Measurements from ENCODE around the gene AGBL1.

Gene AGBL1

GRCh38 chr15:86165265-86166211, 85.9 kb downstream of the AGBL1 start:
- DNase-seq, result no peak

GRCh38 chr15:86167841-86168240, 88.2 kb downstream of the AGBL1 start:
- DNase-seq, result no peak

GRCh38 chr15:86178845-86179244, 99.2 kb downstream of the AGBL1 start:
- DNase-seq, result no peak

DNA sequence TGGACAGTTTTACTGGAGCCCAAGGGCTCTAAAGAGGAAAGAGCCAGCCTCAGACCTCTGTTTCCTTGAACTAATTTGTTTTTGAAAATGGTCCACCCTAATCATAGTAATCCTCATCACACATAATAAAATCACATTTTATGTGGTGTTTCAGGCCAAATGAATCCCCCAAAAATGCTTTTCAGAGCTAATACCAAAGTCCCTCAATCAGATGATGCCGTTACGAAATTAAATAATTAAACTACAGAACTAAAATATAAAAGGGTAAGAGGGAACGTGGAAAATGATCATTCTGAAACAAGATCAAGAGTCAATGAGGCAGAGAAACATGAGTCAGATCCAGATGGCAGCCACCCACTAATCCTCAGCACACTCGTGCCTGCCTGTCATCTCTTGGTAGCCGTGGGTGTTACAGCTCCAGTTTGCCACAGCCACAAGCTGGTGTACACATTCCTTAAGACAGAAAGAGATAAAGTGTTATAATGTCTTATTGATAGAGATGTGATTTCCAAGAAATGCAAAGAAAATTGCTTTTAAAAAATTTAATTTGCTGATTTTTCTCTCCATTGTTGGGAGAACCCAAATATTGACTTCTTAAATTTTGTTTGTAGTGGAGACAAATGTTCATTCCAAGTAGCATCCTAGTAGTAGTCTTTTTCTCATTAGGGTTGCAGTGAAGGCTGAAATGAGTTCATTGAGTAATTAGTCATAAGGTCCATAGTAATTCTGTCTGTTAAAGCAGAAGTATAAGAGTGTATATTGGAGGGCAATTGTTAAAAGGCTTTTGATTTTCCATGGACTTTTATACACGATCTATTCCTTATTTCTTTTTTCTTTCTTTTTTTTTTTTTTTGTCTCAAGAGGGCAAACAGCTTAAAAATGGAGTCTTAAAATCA, 104.2 kb downstream of the AGBL1 start:
- DNase-seq, result peak; percentile 65

GRCh38 chr15:86193716-86194380, 114.2 kb downstream of the AGBL1 start:
- no peak for DNase-seq

GRCh38 chr15:86197770-86198169, 118.1 kb downstream of the AGBL1 start:
- no peak for DNase-seq

DNA sequence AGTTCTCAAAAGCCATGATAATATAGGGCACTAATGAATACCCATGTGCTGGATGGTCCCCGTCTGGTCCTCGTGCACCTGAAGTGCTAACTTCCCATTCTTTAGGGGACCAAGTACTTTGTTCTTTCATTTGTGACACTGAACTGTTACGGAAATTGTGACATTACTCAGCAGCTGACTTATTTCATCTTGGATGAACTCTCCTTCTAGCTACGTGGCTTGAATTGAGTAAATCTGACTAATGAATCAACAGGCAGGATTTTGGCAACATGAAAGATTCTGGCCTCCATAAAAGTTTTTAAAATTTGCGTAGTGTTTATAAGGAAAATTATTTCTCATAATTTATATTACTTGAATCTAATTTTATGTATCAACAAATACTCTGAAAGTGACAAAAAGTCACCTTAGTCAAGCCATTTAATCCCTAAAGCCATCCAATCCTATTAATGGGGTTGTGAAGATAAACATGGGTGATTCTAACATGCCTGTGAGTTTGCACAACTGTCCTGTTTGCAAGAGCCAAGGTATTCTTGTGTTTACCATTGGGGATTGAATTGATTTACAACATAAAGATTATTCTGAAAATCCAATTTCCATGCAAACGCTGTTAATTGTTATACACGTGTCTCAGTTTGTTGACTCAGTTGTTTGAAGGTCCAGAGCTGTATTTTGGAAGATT, 119.9 kb downstream of the AGBL1 start:
- DNase-seq, result no peak

DNA sequence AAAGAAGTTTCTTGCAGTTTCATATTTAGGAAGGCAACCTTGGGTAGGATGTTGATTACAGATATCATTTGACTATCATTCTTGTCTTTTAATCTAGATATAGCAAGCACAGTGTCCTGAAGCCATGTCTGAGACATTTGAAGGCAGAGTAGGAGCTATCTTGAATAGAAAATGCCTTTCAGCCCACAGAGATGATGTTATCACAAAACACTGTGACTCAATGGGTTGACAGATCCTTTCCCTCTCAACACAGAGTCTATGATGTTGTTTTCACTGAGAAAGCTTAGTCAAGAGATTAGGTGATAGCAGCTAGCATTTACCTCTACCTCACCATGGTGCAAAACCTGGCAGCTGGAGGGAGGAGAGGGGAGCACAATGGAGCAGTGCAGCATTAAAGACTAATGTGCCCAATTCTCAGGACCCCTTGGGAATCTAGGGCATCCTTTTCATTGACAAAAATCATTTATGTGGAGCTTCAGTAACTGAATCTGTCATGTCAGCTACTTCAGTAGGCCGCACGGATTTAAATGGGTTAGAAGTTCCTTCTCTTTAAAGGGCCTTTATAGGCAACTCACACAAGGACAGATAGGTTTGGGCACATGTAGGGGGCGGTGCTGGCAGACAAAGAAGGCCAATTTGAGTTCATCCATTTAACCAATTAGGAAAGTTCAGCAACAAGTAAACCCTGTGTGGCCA, 121.8 kb downstream of the AGBL1 start:
- no peak for DNase-seq

DNA sequence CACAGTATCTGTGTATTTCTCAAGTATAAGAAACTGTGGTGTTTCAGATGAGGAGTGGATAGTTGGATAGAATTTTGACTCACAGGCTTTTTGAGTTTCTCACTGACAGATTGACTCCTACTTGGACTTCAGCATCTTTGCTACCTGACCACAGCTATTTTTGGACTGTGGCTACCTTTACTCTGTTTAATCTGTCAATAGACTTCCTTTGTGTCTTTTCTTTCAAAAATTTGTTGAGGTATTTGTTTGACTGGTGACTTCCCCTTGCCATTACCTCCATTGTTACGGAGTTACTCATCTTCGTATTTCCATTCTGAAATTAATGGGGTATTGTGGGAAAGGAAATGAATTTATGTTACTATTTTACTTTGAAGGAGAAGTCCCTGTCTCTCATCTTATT, 123.8 kb downstream of the AGBL1 start:
- no peak for DNase-seq

GRCh38 chr15:86205096-86205495, 125.4 kb downstream of the AGBL1 start:
- no peak for DNase-seq

DNA sequence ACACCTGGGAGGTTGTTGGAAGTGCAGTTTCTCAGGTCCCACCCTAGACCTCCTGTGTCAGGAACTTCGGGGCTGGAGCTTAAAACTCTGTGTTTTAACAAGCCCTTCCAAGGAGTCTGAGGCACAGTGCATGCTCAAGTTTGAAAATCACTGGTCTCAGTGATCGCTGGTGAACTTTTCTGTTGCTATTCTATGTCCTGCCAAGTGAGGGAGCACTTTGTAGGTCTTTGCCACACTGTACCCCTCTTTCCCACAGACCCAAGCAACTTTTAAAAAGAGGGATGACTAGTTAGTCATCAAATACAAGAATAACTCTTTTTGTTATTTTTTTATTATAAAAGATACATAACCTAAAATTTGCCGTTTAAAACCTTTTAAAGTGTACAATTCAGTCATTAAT, 133.7 kb downstream of the AGBL1 start:
- no peak for DNase-seq

- DNase-seq, result no peak
Measured at GRCh38 chr15:86213888-86214287, 134.2 kb downstream of the AGBL1 start.

DNA sequence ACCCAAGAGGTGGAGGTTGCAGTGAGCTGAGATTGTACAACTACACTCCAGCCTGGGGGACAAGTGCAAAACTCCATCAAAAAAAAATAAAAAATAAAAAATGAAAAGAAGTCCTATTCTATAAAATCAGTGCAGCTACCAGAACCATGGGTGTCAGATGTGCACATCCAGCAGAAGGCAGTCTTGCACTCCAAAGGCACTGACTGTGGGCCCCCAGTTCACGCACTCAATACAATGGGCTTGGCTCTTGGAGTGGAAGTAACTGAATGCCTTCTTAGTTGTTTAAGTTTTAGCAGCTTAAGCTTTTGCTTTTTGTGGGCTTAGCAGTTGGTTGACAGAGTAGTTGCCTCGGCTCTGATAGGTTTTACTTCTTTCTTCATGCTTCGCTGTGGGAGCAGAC, 141.4 kb downstream of the AGBL1 start:
- no peak for DNase-seq

DNA sequence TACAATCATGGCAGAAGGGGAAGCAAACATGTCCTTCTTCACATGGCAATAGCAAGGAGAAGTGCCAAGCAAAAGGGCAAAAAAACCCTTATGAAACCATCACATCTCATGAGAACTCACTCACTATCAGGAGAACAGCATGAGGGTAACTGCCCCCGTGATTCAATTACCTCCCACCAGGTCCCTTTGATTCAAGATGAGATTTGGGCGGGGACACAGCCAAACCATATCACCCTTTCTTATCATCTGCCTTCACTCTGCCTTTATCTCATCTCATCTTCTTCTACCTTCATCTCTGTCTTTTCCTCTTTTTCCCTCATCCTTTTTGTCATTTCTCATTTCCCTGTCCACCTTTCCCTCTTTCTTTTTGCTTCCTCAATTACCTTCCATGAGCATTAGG, 149.6 kb downstream of the AGBL1 start:
- DNase-seq, result no peak

DNA sequence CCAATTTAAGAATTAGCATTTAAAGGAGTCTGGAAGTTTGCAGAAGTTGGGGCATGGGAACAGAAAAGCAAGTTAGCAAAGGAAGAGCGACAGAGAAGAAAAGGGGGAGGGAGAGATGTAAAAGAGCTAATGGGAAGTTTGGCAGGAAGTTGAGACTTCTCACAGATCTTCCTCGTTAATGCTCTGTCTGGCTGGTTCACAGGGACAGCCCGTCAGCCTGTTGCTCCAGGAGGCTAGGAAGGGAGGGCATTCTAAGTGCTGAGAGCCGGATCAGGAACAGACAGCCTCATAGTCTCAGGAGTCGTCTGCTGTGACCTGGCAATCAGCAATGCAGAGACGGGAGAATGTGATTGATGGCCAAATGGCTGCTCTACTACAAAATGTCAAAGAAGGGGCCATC, 150.3 kb downstream of the AGBL1 start:
- no peak for DNase-seq

DNA sequence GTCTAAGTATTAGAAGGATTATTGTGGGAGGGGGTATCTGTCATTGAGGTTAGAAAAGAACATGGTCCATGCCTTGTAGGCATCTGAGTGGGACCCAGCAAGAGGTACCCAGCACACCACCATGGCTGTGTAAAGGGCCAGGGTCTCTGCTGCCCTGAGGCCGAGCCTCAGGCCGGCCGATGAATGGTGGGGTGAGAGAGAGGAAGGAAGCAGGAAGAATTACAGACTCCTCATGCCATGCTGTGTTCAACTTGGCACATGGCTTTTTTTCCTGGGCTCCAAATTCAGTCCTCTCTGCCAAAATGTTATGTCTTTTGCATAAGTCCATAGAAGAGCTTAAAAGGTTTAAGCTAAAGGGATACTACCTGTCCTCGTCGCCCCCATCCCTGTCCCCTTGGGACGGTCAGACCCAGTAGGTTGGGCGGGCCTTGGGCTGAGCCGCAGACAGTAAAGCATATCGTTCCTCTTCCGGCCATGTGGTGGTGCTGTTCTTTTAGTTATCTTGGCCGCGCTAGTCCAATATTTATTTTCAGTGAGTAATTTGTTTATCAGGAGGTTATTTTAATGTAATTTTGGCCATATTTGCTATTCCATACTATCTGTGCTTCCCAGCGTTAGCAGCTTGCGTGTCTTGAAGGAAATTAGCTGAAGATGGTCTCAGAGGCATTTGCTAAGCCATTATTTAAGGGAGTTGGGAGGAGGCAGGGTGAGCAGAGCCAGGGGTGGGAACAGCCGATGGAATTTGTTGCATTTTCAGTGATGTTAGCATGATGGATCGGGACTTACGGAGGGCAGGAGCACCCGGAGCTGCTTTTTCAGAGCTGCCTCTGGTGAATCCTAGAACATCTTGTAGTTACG, 152.4 kb downstream of the AGBL1 start:
- DNase-seq, result peak; percentile 23

DNA sequence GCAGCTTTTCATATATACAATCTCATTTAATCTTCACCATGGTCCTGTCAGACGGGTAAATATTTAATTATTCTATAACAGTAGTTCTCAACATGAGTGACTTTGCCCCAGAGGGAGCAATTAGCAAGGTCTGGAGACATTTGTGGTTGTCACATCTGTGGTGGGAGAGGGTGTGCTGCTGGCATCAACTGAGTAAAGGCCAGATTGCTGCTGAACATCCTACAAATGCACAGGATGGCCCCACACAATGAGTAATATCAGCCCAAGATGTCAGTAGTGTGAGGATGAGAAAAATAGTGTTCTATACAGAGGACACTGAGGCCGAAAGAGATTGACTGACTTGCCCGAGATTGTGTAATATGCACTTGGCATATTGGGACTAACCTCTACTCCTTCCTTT, 156.0 kb downstream of the AGBL1 start:
- no peak for DNase-seq

DNA sequence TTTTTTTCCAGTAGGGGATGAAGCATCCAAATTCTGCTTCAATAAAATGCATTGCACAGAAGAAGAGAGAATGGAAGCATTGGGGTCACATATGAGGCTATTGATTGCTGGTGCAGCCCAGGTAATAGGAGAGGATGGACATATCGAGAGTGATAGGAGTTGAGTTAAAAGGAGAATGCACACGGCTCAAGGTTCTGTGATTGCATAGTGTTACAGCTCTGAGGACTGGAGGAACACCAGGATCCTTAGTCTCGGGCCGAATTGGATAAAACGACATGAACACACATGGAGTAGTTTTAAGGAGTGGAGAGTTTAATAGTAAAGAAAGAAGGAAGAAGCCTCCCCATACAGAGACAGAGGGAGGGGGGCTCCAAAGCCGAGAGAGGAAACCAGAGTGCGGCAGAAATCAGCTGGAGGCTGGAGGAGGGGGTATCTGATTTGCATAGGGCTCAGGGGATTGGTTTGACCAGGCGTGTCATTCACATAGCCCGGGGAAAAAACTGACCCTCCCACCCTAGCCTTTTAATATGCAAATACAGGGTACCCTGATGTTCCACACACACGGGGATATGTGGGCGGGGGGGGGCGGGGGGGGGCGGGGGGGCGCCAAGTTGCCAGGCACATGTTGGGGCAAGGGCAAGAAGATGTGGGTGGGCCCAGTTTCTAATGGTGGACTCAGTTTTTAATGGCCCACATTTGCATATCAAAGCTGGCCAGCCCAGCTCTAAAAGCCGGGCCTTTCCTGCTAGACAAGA, 156.9 kb downstream of the AGBL1 start:
- no peak for DNase-seq

GRCh38 chr15:86237111-86237500, 157.4 kb downstream of the AGBL1 start:
- DNase-seq, result no peak

- no peak for DNase-seq
Measured at GRCh38 chr15:86247249-86247955, 167.7 kb downstream of the AGBL1 start.
